ENCODE data around the gene CRTC3.
"Not testable (repeated sequence)": the region's sequence is repeated elsewhere in the genome, so short reads cannot be mapped to it uniquely, and the experiment has no call there.

GRCh38 chr15:90524018-90524803 is 5.5 kb upstream of the CRTC3 start:
- TF ChIP-seq CTCF (IDR thresholded peaks at IDR 0.05; ENCODE audit: low read depth, low read length); MAX (IDR thresholded peaks at IDR 0.05; ENCODE audit: low read depth, low read length); POLR2A (IDR thresholded peaks at IDR 0.05; ENCODE audit: extremely low read depth, insufficient read length); MYC (IDR thresholded peaks at IDR 0.05; ENCODE audit: low read depth, low read length): not testable (repeated sequence)

Measured in NB4 (cell line).